HepG2 (cell line): Measurements from ENCODE around the gene PLEKHG4B. TPM values are rescaled to one million over a fixed set of nuclear protein-coding genes. Genes with fewer than 3 reads are reported as not detected.

Experiments
- CAMTA2 ChIP-seq: sonication (generic); formaldehyde crosslinking; IDR thresholded peaks from 2 replicates; pipeline ENCODE4 v1.4.0; 2020; ENCODE audit warnings: mild to moderate bottlenecking, missing genetic modification reagents, borderline replicate concordance
- DR1 ChIP-seq: sonication (generic); formaldehyde crosslinking; IDR thresholded peaks from 2 replicates; pipeline ENCODE4 v1.8.0; 2021; ENCODE audit warnings: mild to moderate bottlenecking, missing genetic modification reagents, inconsistent platforms
- KAT8 ChIP-seq: IDR thresholded peaks from 2 replicates; pipeline ENCODE4 v1.6.1; 2016; ENCODE audit warnings: missing genetic modification reagents, missing compliant biosample characterization
- REPIN1 ChIP-seq: sonication (generic); formaldehyde crosslinking; IDR thresholded peaks from 2 replicates; pipeline ENCODE4 v1.8.0; 2022; ENCODE audit warnings: missing genetic modification reagents, low read depth, mild to moderate bottlenecking, borderline replicate concordance
- RXRA ChIP-seq: sonication (generic); formaldehyde crosslinking; IDR thresholded peaks from 2 replicates; pipeline ENCODE4 v1.5.1; 2020; ENCODE audit warnings: missing genetic modification reagents
- ZC3H13 ChIP-seq: sonication (generic); formaldehyde crosslinking; IDR thresholded peaks from 2 replicates; pipeline ENCODE4 v1.8.1; 2023; ENCODE audit warnings: mild to moderate bottlenecking, missing genetic modification reagents, moderate library complexity
- ZNF205 ChIP-seq: IDR thresholded peaks from 2 replicates; pipeline ENCODE4 v1.6.1; 2018; ENCODE audit warnings: missing biosample characterization, missing genetic modification reagents
- ZNF441 ChIP-seq: sonication (generic); formaldehyde crosslinking; IDR thresholded peaks from 2 replicates; pipeline ENCODE4 v1.7.0; 2021; ENCODE audit warnings: missing genetic modification reagents, borderline replicate concordance
- ZNF598 ChIP-seq: sonication (generic); formaldehyde crosslinking; IDR thresholded peaks from 2 replicates; pipeline ENCODE4 v1.5.1; 2020; ENCODE audit warnings: mild to moderate bottlenecking, missing genetic modification reagents, borderline replicate concordance
- ZSCAN21 ChIP-seq: sonication (generic); formaldehyde crosslinking; IDR thresholded peaks from 2 replicates; pipeline ENCODE4 v1.8.0; 2022; ENCODE audit warnings: mild to moderate bottlenecking, missing genetic modification reagents, moderate library complexity, borderline replicate concordance
- polyA plus RNA-seq, 8 experiments: library from polyadenylated mRNA; depleted of rRNA in 3 of 8; stranded (reverse) in 7 of 8; unstranded in 1 of 8; fragments of >200 nt; fragmentation: Illumina TruSeq in 4 of 8; extraction: Trizol in 4 of 8; gene quantifications; 2 replicates each; pipeline versions ENCODE4 v1.2.1 to v1.2.3, GENCODE V29; 2011 to 2016; ENCODE audit warnings: low read depth in 4 of 8, missing spikeins in 1 of 8, mixed read lengths in 1 of 8; ENCODE audit not compliant: insufficient read depth in 1 of 8
- total RNA-seq, 5 experiments: library from RNA; depleted of rRNA; stranded (reverse); fragments of >200 nt; fragmentation: Illumina TruSeq; extraction: Trizol; gene quantifications; 2 replicates each; pipeline ENCODE4 v1.2.3, GENCODE V29; 2016; ENCODE audit warnings: low read depth in 1 of 5
- TF ChIP-seq, protein P1 (sequence below): IDR thresholded peaks from 2 replicates; pipeline ENCODE4 v1.6.1; 2016; ENCODE audit warnings: missing genetic modification reagents, missing compliant biosample characterization
- TF ChIP-seq, protein P2 (sequence below): sonication (generic); formaldehyde crosslinking; IDR thresholded peaks from one replicate; pipeline ENCODE4 v1.5.1; 2020; ENCODE audit warnings: mild to moderate bottlenecking, missing genetic modification reagents; ENCODE audit errors: not compliant biosample characterization
- TF ChIP-seq, protein P3 (sequence below): sonication (generic); formaldehyde crosslinking; conservative IDR thresholded peaks from 2 replicates; pipeline ENCODE4 v1.4.0; 2020; ENCODE audit warnings: missing genetic modification reagents
- TF ChIP-seq, protein P4 (sequence below): sonication (generic); formaldehyde crosslinking; IDR thresholded peaks from 2 replicates; pipeline ENCODE4 v1.4.0; 2020; ENCODE audit warnings: missing genetic modification reagents, borderline replicate concordance

The PLEKHG4B gene
- total and polyA plus RNA-seq, 2 of the 13 experiments (the other 11 are each of a cell fraction or from before 2014, with no cell fraction given) = 0.09 TPM; not detected in 1

DNA sequence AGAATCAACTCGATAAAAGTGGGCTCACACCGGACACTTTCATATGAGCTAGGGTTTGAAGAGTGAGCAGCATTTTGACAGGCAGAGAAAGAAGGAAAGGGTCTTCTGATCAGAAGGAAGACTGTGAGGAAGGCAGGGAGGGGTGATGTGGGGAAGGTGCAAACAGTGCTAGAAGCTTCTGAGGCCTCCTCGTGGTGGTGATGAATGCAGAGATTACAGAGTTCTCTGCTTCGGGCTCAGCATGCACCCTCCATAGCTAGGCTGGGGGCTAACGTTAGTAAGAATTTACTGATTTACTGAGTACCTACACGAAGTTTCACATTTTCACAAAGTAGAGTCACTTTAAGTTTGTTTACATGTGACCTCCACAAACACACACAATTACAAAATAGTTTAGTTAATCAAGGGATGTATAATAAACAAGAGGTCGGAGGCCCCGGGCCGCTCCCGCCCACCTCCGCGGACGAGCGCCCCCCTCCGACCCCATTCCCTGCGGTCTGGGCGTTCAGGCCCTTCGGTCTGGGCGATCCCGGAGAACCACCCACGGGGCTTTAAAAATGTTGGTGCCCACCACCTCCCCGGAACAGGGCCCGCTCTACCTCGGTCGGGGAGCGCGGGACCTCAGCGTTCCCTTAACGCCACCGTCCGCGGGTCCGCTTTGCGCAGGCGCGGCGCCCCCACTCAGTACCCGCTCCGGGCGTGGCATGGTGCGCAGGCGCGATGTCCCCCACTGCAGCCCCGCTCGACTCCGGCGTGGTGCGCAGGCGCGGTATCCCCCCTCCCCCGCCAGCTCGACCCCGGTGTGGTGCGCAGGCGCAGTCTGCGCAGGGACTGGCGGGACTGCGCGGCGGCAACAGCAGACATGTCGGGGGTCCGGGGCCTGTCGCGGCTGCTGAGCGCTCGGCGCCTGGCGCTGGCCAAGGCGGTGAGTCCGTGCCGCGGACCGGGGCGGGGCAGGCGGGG is 125.8 kb downstream of the PLEKHG4B start, which contains the start of the genes CCDC127 and SDHA (continued):
- TF ChIP-seq REPIN1 (0 out of 2 replicates have a peak, but pooled peaks have one; percentile 37), DR1 (CRISPR knock-in tag) (0 out of 2 replicates have a peak, but pooled peaks have one; percentile 57), ZNF205 (CRISPR knock-in tag) (0 out of 2 replicates have a peak, but pooled peaks have one; percentile 14), ZNF598 (CRISPR knock-in tag) (0 out of 2 replicates have a peak, but pooled peaks have one; percentile 22), ZC3H13 (0 out of 2 replicates have a peak, but pooled peaks have one; percentile 59), ZNF441 (CRISPR knock-in tag) (0 out of 2 replicates have a peak, but pooled peaks have one; percentile 21), CAMTA2 (CRISPR knock-in tag) (peak; percentile 33; the same call in 1 of the 2 replicates), RXRA (CRISPR knock-in tag) (0 out of 2 replicates have a peak, but pooled peaks have one; percentile 22), ZSCAN21 (CRISPR knock-in tag) (0 out of 2 replicates have a peak, but pooled peaks have one; percentile 37), KAT8 (peak; percentile 65; the same call in 1 of the 2 replicates)
- TF ChIP-seq, protein P1, sequence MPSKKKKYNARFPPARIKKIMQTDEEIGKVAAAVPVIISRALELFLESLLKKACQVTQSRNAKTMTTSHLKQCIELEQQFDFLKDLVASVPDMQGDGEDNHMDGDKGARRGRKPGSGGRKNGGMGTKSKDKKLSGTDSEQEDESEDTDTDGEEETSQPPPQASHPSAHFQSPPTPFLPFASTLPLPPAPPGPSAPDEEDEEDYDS (CRISPR knock-in tag) = peak; percentile 72
- TF ChIP-seq, protein P2, sequence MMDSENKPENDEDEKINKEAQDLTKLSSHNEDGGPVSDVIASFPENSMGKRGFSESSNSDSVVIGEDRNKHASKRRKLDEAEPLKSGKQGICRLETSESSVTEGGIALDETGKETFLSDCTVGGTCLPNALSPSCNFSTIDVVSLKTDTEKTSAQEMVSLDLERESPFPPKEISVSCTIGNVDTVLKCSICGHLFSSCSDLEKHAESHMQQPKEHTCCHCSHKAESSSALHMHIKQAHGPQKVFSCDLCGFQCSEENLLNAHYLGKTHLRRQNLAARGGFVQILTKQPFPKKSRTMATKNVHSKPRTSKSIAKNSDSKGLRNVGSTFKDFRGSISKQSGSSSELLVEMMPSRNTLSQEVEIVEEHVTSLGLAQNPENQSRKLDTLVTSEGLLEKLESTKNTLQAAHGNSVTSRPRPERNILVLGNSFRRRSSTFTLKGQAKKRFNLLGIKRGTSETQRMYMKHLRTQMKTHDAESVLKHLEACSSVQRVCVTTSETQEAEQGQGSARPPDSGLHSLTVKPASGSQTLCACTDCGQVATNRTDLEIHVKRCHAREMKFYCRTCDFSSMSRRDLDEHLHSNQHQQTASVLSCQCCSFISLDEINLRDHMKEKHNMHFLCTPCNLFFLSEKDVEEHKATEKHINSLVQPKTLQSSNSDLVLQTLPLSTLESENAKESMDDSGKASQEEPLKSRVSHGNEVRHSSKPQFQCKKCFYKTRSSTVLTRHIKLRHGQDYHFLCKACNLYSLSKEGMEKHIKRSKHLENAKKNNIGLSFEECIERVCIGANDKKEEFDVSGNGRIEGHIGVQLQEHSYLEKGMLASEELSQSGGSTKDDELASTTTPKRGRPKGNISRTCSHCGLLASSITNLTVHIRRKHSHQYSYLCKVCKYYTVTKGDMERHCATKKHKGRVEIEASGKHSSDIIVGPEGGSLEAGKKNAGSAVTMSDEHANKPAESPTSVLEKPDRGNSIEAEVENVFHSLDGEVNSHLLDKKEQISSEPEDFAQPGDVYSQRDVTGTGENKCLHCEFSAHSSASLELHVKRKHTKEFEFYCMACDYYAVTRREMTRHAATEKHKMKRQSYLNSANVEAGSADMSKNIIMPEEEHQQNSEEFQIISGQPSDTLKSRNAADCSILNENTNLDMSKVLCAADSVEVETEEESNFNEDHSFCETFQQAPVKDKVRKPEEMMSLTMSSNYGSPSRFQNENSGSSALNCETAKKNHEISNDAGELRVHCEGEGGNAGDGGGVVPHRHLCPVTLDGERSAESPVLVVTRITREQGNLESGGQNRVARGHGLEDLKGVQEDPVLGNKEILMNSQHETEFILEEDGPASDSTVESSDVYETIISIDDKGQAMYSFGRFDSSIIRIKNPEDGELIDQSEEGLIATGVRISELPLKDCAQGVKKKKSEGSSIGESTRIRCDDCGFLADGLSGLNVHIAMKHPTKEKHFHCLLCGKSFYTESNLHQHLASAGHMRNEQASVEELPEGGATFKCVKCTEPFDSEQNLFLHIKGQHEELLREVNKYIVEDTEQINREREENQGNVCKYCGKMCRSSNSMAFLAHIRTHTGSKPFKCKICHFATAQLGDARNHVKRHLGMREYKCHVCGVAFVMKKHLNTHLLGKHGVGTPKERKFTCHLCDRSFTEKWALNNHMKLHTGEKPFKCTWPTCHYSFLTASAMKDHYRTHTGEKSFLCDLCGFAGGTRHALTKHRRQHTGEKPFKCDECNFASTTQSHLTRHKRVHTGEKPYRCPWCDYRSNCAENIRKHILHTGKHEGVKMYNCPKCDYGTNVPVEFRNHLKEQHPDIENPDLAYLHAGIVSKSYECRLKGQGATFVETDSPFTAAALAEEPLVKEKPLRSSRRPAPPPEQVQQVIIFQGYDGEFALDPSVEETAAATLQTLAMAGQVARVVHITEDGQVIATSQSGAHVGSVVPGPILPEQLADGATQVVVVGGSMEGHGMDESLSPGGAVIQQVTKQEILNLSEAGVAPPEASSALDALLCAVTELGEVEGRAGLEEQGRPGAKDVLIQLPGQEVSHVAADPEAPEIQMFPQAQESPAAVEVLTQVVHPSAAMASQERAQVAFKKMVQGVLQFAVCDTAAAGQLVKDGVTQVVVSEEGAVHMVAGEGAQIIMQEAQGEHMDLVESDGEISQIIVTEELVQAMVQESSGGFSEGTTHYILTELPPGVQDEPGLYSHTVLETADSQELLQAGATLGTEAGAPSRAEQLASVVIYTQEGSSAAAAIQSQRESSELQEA = peak; percentile 10
- TF ChIP-seq, protein P3, sequence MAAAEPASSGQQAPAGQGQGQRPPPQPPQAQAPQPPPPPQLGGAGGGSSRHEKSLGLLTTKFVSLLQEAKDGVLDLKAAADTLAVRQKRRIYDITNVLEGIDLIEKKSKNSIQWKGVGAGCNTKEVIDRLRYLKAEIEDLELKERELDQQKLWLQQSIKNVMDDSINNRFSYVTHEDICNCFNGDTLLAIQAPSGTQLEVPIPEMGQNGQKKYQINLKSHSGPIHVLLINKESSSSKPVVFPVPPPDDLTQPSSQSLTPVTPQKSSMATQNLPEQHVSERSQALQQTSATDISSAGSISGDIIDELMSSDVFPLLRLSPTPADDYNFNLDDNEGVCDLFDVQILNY (CRISPR knock-in tag) = peak; percentile 47; the same call in 1 of the 2 replicates
- TF ChIP-seq, protein P4, sequence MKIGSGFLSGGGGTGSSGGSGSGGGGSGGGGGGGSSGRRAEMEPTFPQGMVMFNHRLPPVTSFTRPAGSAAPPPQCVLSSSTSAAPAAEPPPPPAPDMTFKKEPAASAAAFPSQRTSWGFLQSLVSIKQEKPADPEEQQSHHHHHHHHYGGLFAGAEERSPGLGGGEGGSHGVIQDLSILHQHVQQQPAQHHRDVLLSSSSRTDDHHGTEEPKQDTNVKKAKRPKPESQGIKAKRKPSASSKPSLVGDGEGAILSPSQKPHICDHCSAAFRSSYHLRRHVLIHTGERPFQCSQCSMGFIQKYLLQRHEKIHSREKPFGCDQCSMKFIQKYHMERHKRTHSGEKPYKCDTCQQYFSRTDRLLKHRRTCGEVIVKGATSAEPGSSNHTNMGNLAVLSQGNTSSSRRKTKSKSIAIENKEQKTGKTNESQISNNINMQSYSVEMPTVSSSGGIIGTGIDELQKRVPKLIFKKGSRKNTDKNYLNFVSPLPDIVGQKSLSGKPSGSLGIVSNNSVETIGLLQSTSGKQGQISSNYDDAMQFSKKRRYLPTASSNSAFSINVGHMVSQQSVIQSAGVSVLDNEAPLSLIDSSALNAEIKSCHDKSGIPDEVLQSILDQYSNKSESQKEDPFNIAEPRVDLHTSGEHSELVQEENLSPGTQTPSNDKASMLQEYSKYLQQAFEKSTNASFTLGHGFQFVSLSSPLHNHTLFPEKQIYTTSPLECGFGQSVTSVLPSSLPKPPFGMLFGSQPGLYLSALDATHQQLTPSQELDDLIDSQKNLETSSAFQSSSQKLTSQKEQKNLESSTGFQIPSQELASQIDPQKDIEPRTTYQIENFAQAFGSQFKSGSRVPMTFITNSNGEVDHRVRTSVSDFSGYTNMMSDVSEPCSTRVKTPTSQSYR (CRISPR knock-in tag) = peak; percentile 82
